NK-92 treated with Interleukin-12 subunit alpha and Interleukin-12 subunit beta, amount 100 ng/mL, for 24 hours (cell line): Measurements from ENCODE around the gene GFI1B.
"Not testable (repeated sequence)": the region's sequence is repeated elsewhere in the genome, so short reads cannot be mapped to it uniquely, and the experiment has no call there.

ENCODE experiments used
- DNase-seq: peaks from one replicate; lab custom pipeline; 2025; lab: John Stamatoyannopoulos, UW

The GFI1B gene

DNA sequence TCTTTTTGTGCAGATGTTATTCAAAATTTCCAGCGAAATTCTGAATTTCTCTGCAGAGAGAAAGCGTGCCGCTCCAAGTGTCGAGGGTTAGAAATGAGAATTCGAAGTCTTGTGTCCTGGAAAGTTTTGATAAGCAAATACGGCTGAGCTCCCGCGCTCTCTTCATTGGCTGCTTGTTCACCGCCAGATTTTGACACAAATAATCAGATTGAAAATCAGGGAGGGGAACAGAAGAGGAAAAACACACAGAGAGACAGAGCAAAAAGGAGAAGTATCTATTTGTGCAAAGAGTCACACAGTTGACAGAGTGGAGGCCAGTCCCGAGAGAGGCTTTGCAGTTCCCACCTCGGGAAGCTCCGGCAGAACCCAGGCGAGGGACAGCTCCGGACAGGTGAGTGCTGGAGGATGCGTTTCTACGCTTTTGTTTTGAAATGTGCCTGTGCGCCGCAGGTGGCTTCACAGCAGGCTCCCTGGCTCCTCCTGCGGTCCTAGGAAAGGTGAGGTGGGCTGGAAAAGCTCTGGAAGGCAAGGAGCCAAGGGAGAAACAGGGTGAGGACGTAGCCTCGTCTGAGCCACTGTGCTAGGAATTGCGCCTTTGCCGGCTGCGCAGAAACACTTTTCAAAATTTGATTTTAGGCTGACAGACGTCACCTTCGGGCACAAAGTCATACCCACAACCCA, at the start of gene GFI1B:
Gene GFI1B (plus strand): TSS at position 244 of the 681 bp plus-strand sequence. CDS start 7,985 bp downstream, outside the sequence.
- no peak for DNase-seq

DNA sequence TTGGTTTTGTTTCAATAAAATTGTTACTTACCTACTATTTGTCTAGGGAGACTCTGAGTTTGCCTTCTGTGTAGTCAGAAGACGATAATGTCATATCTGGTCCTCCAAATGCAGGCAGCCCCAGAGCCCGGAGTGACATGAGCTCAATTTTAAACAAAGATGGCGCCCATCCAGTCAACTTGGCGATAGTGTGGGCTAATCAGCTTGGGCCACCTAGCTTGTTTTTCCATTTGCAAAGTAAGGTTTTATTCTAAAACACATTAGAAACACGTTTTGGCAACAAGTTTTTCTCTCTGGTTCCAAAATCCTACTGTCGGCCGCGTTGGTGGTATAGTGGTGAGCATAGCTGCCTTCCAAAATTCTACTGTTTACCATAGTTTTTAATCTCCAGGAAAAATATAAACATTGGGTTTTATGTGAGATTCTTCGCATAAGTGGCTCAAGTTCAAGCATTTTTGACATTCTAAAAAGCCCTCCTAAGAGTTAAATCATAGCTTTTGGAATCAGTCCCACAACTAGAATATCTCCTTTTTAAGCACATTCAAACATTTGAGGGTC, 47.2 kb upstream of the GFI1B start:
- no peak for DNase-seq

DNA sequence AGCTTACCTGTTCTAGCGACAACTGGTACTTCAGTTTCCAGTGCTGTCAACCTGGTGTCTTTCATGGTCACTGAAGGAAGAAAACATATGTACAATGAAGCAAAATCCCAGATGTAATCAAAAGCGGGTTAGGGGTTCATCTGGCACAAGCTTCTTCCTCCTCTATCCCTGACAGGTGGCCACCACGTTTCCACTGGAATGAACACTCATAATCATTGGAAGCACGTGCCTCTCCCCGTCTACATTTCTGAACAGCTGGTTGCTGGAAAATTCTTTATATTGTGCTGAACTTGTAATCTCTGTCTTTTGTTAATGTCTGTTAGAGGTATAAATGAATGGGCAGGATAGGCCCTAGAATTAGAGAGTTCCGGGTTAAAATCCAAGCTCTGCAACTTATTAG, 43.5 kb upstream of the GFI1B start:
- no peak for DNase-seq

DNA sequence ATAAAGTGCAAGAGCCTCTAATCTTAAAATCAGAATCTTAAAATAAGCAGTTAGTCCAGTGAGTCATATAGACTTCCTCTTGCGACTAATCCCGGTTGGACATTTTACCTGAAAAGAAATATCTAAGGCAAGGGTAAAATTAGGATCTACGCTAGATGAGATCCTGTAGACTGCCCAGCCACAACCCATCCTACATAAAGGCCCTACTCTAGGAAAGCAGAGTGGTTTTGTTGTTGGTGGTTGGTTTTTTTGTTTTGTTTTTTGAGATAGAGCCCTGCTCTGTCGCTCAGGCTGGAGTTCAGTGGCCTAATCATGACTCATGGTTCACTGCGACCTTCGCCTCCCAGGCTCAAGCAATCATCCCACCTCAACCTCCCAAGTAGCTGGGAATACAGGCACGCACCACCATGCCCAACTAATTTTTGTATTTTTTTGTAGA, 41.0 kb upstream of the GFI1B start:
- no peak for DNase-seq

DNA sequence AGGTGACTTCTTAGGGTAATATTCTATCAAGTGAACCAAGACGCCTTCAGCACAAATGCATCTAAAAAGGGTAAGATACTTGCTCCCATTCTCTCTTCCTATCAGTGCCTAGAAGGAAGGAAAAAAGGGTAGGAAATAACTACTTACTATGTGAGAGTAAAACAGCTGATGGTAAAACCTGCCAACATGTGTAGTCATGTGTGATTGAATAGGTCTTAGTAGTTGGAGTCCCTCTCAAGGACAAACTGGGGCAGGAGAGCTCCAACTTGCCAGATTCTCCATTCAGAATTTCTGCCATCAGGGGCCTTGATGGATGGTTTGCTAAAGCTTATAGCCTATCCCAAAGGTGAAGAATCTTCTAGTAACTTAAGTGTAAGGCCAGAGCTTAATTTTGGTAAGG, 39.3 kb upstream of the GFI1B start:
- no peak for DNase-seq

DNA sequence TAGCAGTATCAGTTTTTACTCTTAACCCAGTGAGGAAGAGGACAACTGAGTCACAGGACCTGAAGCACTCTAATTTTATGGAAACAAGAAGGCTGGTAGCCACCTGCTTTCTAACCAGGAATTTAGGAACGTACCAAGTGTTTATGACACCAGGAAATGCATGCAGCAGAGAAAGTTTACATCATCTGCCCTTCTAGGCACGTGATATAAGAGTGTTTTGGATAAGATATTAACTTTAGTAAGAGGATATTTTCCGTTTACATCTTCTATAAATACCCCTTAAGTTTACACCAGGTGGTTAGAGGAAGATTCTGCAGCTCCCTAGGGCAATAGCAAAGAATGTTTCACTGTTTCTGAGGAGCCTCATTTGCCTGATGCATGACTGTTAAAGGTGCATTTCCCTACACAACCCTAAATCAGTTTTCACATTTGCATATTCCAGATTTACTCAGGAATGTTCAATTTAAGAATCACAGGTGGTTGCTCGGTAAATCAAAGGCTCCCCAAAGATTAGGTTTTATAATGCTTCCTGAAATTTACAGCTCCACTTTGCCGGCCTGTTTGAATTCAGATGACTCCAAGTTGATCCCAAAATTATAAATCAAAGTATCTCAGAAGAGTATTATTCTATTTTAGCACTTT, 35.8 kb upstream of the GFI1B start:
- DNase-seq, result no peak

DNA sequence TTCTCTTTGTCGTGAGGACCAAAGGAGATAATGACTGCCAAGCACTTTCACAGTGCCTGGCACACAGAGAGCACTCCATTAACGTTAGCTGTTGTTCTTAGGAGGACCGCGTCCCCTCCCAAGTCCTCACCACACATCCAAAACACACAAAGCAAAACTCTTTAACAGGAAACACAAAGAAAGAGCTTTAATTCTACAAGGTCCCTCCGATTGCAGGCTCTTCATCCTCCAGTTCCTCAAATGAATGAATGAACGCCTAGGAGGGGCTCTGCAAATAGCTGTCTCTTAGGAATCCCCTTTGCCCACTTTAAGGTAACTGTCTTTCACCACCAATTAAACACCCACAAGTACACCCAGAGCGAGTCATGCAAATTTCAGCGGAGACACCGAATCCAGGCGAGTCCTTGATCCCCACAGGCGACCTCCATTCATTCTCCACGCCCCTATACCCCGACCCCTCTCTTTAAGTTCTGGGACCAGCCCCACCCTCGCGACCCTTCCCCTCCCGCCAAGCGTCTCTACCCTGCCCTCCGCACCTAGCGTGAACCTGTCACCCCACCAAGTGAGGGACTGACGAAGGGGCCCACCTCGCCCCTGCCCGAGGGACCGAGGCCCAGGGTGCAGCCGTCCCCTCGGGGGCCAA, 34.7 kb upstream of the GFI1B start:
- DNase-seq, result no peak

DNA sequence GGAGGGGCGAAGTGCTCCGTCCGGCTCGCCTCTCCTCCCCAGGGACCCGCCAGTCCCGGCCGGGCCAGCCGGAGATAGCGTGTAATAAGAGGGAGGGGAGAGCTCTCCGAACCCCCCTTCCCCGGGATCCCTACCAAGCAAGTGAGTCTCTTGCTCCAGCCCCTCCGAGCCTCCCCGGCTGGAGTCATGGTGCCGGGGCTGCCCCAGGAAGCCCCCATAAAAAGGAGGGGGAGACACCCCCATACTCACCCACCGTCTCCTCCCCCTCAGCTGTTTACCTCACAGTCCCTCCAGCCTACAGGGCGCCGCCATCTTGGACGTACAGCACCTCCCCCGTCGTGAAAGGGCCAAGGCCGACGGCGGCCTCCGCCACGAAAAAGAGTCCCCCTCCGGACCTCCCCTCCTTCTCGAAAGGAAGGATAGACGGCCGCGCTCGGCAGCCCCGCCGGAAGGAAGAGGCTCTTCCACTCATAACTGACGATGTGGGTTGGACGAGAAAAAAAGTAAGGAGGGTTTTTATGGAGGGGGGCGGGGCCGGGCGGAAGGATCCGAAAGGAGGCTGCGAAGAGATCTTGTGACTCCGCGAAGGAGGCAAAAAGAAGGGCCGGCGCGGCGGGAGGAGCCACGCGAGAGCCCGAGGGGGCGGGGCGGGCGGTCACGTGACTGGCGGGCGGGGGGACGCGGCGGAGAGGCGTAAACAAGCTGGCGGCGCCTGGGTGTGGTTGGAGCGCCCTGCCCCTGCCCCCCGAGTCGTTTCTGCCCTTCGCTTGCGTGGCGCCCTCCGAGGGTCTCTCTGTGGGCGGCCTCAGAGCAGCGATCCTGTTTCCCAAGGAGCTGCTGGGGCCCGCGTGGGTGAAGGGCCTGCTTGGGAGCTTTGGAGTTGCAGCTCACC, 34.0 kb upstream of the GFI1B start, which contains the start of gene TSC1:
Gene TSC1 (minus strand): TSS at position 323 of the 892 bp plus-strand sequence. CDS start 15,744 bp downstream, outside the sequence.
- DNase-seq, result peak; percentile 92

DNA sequence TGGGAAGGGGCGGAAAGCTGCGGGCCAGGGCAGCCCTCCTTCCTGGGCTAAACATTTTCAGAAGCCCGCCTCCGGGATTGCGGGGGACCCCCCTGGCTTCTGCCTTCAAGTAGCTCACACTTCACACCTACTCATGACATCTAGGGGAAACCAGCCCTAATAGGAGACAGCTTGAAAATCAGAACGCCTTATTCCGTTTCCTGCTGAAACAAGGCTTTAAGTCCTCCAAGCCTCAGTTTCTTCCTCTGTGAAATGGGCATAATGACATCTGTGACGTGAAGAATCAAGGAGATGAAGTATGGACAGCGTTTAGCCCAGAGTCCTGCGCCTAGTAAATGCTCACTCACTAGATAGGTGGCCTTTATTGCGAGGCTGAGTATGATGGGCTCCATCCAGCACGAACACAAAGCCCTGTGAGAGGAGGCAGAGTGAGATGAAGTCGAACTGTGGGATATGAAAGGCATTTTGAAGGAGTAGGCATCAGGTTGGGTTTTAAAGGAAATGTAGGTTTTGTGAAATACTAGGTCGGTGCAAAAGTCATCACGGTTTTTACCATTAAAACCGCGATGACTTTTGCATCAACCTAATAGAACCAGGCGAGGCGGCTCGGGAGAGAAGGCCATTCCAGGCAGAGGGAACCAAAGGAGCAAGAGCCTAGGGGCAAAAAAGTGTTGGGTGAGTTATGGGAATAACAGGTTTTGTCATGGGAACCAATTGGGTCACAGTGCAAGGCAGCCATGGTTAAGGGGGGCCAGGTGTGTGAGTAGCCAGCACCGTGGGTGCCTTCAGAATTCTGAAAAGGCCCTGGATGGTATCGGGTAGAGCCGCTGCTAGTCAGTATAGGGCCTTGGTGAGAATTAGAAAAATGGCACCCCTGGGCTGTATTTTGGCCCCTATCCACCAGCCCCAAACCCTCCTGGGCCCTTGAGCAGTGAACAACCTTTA, 33.0 kb upstream of the GFI1B start:
- DNase-seq, result no peak

DNA sequence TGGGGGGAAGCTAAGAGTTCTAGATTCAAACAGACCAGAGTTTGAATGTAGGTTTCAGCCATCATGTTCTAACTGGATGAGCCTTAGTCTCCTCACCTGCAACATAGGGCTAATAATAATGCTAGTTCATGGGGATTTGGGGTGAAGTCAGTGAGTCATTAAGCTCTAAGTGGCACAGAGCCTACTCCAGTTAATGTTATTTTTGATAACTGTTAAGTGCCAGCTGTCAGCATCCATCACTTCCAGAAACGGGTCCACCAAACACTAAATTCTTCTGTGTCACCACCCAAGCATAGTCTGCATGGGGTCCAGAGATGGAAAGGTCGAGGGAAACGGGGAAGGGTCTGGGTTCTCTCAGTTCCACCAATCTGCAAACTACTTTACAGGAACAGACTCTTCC, 32.3 kb upstream of the GFI1B start:
- no peak for DNase-seq

DNA sequence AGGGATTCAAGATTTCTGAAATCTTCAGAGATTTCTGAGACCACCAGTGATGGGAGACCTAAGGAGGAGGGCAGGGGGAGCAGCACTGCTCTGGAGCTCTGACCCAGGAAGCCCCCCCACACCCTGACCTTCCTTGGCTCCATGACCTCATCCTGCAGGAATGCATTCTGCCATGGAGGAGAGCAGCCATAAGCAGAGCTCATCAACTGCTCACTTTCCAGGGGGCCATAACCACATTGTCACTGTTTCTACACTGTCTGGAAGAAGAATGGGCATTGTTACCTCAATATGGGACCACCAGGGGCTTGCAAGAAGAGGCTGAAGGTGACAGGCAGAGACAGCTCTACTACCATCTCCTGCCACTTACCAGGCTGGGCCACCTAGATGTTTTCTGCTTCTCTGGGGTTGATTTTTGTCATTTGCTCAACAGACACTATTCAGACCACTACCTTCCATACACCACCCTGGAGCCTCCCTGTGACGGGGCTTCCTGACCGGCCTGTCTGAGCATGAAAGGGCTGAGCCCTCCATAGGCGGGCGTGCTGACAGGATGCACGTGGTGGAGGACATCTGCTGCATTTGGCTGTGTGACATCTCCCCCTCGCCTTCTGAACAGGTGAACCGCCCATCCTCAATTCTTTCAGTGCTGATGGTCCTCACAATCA, 31.7 kb upstream of the GFI1B start:
- DNase-seq, result no peak

DNA sequence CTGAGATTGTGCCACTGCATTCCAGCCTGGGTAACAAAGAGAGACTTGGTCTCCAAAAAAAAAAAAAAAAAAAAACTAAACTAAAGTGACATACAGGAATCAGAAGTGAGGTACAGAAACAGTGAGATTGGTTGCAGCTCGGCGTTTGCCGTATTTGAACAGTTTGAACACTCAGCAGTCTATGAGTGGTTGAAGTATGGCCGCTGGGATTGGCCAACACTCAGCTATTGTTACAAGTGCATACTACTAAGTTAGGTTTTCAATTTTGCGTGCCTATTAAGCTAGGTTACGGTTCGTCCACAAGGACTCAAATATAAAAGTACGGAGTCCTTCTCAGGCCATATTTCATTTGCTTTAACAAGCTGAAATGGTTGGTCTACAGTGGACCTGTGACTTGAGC, 30.7 kb upstream of the GFI1B start:
- DNase-seq, result no peak

DNA sequence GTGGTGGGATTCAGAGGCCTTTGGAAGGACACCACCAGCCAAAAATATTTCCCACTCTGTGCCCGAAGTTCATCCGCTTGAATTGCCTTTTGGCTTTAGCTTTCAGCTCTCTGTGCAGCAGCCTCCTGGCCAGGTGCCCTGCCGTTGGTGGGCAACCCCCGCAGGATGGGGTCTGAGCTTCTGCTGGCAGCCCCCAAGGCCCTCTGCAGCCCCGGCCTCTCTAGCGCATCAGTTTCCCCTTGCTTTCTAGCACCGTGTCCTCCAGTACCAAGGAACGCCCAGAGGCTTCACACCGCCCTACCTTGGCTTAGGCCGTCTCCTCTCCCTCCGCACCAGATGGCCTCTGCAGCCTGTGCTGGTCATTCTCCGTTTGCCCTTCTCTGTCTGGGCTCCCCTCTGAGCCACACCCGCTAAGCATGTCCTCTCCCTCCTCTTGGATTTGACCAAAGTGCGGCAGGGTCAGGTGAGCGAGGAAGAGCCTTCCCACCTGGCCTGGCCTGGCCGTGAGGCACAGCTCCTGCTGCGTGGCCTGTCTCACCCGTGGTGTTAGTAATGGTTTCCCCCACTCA, 29.9 kb upstream of the GFI1B start:
- DNase-seq, result no peak

DNA sequence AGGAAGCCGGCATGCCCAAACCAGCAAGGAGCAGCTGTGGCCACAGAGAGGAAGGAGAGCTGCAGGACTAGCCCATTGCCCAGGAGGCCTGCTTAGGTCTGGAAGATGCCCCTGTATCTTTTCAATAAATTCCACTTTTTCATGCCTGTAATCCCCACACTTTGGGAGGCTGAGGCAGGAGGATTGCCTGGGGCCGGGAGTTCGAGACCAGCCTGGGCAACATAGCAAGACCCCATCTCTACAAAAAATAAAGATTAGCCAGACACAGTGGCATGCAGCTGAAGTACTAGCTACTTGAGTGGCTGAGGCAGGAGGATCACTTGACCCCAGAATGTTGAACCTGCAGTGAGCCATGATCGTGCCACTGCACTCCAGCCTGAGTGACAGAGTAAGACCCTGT, 28.8 kb upstream of the GFI1B start:
- no peak for DNase-seq

DNA sequence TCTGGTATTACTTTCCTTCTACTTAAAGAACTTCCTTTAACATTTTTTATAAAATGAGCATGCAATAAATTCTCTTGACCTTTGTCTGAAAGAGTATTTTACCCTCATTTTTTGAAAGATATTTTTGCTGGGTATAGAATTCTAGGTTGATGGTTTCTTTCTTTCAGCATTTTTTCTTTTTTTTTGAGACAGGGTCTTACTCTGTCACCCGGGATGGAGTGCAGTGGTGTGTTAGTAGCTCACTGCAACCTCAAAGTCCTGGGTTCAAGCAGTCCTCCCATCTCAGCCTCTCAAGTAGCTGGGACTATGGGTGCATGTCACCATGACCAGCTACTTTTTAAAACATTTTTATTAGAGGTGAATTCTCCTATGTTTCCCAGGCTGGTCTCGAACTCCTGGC, 23.4 kb upstream of the GFI1B start:
- no peak for DNase-seq

DNA sequence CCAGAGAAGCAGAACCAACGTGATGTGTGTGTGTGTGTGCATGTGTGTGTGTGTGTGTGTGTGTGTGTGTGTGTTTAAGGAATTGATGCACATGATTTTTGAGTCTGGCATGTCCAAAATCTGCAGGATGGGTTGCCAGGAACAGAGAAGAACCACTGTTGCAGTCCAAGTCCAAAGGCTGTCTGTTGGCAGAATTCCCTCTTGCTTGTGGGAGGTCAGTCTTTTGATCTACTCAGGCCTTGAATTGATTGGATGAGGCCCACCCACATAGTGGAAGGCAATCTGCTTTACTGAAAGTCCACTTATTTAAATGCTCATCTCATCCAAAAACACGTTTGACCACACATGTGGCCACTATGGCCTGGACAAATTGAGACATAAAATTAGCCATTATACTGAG, 22.7 kb upstream of the GFI1B start:
- DNase-seq, result no peak

DNA sequence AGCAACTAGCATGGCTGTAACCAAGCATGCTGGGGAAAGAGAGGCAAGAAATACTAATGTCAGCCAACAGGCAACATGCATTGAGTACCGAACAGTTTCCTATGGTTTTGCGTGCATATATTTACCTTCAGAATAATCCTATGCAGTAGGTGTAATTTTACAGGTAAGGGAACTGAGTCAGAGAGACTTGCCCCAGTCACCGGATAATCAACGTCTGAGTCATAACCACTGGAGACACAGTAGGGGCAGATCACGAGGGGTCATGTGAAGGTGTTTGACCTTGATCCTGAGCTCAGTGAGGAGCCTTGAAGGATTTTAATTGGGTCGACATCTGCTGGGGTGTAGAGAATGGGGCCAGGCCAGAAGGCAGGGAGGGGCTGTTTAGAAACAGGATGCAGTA, 20.7 kb upstream of the GFI1B start:
- no peak for DNase-seq

DNA sequence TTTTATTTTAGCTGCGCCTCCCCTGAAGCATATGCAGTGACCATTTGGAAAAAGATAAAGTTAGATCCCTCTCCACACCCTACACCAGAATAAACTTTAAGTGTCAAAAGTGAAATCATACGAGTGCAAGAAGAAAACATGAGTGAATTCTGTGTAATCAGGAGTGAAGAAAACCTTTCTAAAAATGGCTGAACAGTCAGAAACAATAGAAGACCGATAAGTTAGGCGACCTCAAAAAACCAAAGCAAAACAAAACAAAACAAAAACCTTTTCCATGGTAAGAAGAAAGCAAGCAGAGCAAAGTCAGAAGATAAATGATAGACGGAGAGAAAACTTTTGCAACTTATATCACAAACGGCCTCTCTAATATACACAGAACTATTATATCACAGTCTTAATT, 17.5 kb upstream of the GFI1B start:
- DNase-seq, result no peak

DNA sequence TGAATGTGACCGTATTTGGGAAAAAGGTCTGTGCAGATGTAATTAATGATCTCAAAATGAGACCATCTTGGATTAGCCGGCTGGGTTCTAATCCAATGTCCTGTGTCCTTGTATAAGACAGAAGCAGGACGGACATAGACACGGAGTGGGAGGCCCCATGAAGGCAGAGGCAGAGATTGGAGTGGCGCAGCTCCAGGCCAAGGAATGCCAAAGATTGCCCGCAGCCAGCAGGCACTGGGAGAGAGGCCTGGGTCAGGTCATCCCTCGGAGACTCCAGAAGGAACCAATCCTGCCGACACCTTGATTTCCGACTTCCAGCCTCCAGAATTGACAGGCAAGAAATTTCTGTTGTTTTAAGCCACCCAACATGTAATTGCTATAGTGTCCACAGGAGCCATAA, 13.0 kb upstream of the GFI1B start:
- DNase-seq, result no peak

DNA sequence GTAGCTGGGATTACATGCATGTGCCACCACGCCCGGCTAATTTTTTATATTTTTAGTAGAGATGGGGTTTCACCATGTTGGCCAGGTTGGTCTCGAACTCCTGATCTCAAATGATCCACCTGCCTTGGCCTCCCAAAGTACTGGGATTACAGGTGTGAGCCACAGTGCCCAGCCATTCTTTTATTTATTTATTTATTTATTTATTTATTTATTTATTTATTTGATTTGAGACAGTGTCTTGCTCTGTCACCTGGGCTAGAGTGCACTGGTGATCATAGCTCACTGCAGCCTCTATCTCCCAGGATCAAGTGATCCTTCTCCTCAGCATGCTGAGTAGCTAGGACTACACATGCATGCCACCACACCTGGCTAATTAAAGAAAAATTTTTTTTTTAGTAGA, 10.6 kb upstream of the GFI1B start:
- not testable (repeated sequence) for DNase-seq
